GM06990 (cell line): Measurements from ENCODE around the gene GCC1.

Experiments used
- DNase-seq: peaks from one replicate; pipeline ENCODE4 v3.0.0-alpha.2; 2011; ENCODE audit not compliant: insufficient read length; ENCODE audit errors: extremely low read depth
- H3K27me3 ChIP-seq: replicated peaks from 2 replicates; pipeline ENCODE4 v1.6.0; 2011; ENCODE audit warnings: low read length; ENCODE audit not compliant: control insufficient read depth, insufficient read depth
- H3K36me3 ChIP-seq: 2 replicates; pipeline ENCODE4 v1.5.1; 2011; ENCODE audit warnings: low read length; ENCODE audit not compliant: control insufficient read depth, insufficient read depth
- H3K4me3 ChIP-seq: replicated peaks from 2 replicates; pipeline ENCODE4 v1.5.1; 2011; ENCODE audit warnings: low read depth, mild to moderate bottlenecking, control low read depth, low read length
- CTCF ChIP-seq: IDR thresholded peaks from 2 replicates; pipeline ENCODE4 v1.5.1; 2011; ENCODE audit warnings: low read length, control low read depth, mild to moderate bottlenecking, inconsistent platforms; ENCODE audit not compliant: insufficient read depth, poor library complexity, severe bottlenecking

Gene GCC1

GRCh38 chr7:127585044-127585953 lies at the start of gene GCC1:
Gene GCC1 (minus strand): TSS chr7:127585596. CDS start chr7:127585182, 414 bp downstream.
- Histone ChIP-seq H3K4me3 (peak within 1 kb of the TSS; percentile 88), H3K36me3 (peaks cover 17% of the 10 kb centered on the region), H3K27me3 (no peaks in the 10 kb centered on the region)
- TF ChIP-seq CTCF, result no peak
- peak; percentile 93 for DNase-seq

- Histone ChIP-seq H3K4me3 (no peak overlapping the region), H3K27me3 (no peaks in the 10 kb centered on the region), H3K36me3 (no peaks in the 10 kb centered on the region)
- no peak for TF ChIP-seq CTCF
- DNase-seq, result no peak
Measured at GRCh38 chr7:127632276-127632910, 47.0 kb upstream of the GCC1 start.

- Histone ChIP-seq H3K4me3 (no peak overlapping the region), H3K36me3 (no peaks in the 10 kb centered on the region), H3K27me3 (no peaks in the 10 kb centered on the region)
- DNase-seq, result no peak
- TF ChIP-seq CTCF, result peak; percentile 77
Measured at GRCh38 chr7:127629268-127629854, 44.0 kb upstream of the GCC1 start.

- Histone ChIP-seq H3K27me3 (no peaks in the 10 kb centered on the region), H3K4me3 (no peak overlapping the region), H3K36me3 (no peaks in the 10 kb centered on the region)
- peak; percentile 17 for TF ChIP-seq CTCF
- DNase-seq, result no peak
Measured at GRCh38 chr7:127628445-127628844, 43.0 kb upstream of the GCC1 start.

- H3K36me3 ChIP-seq, result no peaks in the 10 kb centered on the region
- DNase-seq, result no peak
- H3K4me3 ChIP-seq, result no peak overlapping the region
- no peaks in the 10 kb centered on the region for H3K27me3 ChIP-seq
- TF ChIP-seq CTCF, result no peak
Measured at GRCh38 chr7:127625331-127625730, 39.9 kb upstream of the GCC1 start.
